Right atrium auricular region (tissue), 2 donors: ENCODE results near the gene TAF4. TPM values are rescaled to one million over a fixed set of nuclear protein-coding genes. Genes with fewer than 3 reads are reported as not detected.

Experiments
- DNase-seq: peaks from one replicate; pipeline ENCODE4 v3.0.0-alpha.2; 2019; ENCODE audit warnings: low spot score
- H3K27ac ChIP-seq, 2 donors: fragments of 200-600 bp; sonication (generic); 1 replicate in 1 of 2; 2 replicates in 1 of 2; pipeline ENCODE4 v1.5.1; 2016 to 2019
- H3K27me3 ChIP-seq, 2 donors: fragments of 200-600 bp; sonication (generic); one replicate each; pipeline versions ENCODE4 v1.5.1 to v1.6.0; 2017 to 2019
- H3K36me3 ChIP-seq: fragments of 200-600 bp; sonication (generic); one replicate; pipeline ENCODE4 v1.5.1; 2016
- H3K4me1 ChIP-seq, 2 donors: fragments of 200-600 bp; sonication (generic); one replicate each; pipeline versions ENCODE4 v1.5.1 to v1.6.0; 2017 to 2019
- H3K4me3 ChIP-seq, 2 donors: fragments of 200-600 bp; sonication (generic); 1 replicate in 1 of 2; 2 replicates in 1 of 2; pipeline ENCODE4 v1.5.1; 2017 to 2019; ENCODE audit warnings: mild to moderate bottlenecking in 1 of 2, moderate library complexity in 1 of 2
- H3K9me3 ChIP-seq, 2 donors: fragments of 200-600 bp; sonication (generic); one replicate each; pipeline ENCODE4 v1.5.1; 2019
- total RNA-seq, 2 donors: library from RNA; depleted of rRNA; stranded (reverse); fragments of >200 nt; gene quantifications; one replicate each; pipeline ENCODE4 v1.1.0, GENCODE V29; 2016
- TF ChIP-seq, protein P1 (sequence below), 2 donors: fragments of 200-600 bp; sonication (generic); IDR thresholded peaks; one replicate each; pipeline ENCODE4 v1.5.1; 2019; ENCODE audit warnings: antibody characterized with exemption in 2 of 2

Gene TAF4
- total RNA-seq, 2 donors from 2014 or later: 8.3 to 18.0 TPM

DNA sequence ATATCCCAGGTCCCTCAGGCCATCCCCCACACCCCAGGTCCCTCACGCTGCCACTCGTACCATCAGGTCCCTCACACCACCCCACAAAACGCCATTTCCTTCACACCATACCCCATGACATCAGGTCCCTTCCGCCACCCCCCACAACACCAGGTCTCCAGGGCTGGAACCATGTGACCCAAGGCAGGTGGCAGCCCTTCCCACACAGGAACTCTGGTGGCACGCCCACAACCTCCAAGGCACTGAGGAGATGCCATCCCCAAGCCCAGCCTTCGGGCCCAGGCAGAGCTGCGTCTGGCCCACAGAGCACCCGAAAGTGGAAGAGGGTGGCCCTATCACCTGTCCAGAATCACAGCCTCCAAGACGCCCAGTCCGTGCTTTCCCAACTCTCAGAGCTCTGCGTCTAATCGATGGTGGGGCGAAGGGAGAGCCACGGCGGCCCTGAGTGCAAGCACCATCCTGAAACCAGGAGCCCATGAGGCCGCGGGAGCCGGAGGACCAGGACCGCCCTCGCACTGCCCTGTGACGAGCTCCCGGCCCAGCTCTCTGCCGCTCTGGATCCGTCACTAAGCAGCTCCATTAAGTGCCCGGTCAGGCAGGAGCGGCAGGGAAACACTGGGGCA, 12.7 kb downstream of the TAF4 start:
- DNase-seq: no peak
- H3K4me1 ChIP-seq: peaks cover 0 to 22% of the 10 kb centered on the region in 2 donors
- TF ChIP-seq, protein P1, sequence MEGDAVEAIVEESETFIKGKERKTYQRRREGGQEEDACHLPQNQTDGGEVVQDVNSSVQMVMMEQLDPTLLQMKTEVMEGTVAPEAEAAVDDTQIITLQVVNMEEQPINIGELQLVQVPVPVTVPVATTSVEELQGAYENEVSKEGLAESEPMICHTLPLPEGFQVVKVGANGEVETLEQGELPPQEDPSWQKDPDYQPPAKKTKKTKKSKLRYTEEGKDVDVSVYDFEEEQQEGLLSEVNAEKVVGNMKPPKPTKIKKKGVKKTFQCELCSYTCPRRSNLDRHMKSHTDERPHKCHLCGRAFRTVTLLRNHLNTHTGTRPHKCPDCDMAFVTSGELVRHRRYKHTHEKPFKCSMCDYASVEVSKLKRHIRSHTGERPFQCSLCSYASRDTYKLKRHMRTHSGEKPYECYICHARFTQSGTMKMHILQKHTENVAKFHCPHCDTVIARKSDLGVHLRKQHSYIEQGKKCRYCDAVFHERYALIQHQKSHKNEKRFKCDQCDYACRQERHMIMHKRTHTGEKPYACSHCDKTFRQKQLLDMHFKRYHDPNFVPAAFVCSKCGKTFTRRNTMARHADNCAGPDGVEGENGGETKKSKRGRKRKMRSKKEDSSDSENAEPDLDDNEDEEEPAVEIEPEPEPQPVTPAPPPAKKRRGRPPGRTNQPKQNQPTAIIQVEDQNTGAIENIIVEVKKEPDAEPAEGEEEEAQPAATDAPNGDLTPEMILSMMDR (IDR thresholded peaks at IDR 0.05): no peak
- H3K27me3 ChIP-seq: no peaks in the 10 kb centered on the region
- H3K4me3 ChIP-seq: no peak overlapping the region
- H3K36me3 ChIP-seq: no peaks in the 10 kb centered on the region
- H3K9me3 ChIP-seq: no peaks in the 10 kb centered on the region
- no peak overlapping the region for H3K27ac ChIP-seq

DNA sequence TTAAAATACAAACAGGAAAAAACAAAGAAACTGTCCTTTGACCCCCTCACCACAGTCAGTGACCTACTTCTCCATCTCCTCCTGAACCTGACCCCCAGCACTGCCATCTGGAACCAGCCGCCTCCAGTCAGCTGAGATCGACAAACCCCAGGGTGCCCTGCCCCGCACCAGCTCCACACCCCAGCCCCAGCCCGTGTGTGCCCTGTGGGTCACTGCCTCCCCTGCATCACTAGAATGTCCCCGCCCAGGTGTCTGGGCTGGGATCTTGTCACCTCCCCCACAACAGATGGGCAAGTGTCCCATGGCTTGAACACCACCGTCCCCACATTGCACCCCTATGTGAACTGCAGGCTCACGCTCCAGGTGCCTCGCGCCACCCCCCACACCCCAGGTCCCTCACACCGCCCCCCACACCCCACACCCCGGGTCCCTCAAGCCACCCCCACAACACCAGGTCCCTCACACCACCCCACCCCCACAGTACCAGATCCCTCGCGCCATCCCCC, 13.3 kb downstream of the TAF4 start:
- Histone ChIP-seq H3K27me3 (no peaks in the 10 kb centered on the region), H3K4me1 (peaks cover 0 to 22% of the 10 kb centered on the region in 2 donors), H3K4me3 (no peak overlapping the region), H3K27ac (no peak overlapping the region), H3K9me3 (no peaks in the 10 kb centered on the region), H3K36me3 (no peaks in the 10 kb centered on the region)
- DNase-seq: no peak
- TF ChIP-seq, protein P1 (IDR thresholded peaks at IDR 0.05): no peak

DNA sequence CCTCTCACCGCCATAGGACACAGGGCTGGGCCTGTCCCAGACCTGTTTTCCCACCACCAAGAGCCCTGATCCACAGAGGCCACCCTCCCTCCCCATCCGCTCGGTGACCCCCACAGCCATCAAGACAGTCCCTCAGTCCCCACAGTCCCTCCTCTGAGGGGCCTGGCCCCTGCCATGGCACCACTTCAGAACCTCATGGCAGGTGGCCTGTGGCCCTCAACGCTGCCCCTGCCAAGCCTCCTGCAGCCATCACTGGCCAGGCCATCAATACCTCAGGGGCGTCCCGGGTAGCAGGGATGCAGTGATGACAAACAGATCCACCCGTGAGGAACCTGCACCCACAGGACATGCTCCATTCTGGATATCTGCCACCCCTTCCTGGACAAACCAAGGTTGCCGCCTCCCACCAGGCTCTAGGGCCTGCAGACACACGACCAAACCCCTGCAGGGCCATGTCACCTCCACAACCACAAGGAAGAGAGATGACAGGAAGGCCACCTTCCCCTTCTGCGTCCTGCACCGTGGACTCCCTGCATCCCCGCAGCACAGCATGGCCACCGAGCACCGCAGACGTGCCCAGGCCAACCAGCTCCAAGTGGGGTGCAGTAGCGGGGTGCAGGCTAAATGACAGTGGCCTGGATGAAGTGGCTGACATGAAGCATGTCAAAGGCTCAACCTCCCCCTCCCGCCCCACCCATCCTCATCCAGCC, 14.0 kb downstream of the TAF4 start:
- no peak overlapping the region for H3K27ac ChIP-seq
- H3K9me3 ChIP-seq: no peaks in the 10 kb centered on the region
- no peaks in the 10 kb centered on the region for H3K27me3 ChIP-seq
- TF ChIP-seq, protein P1 (IDR thresholded peaks at IDR 0.05): no peak
- peaks cover 0 to 22% of the 10 kb centered on the region in 2 donors for H3K4me1 ChIP-seq
- H3K36me3 ChIP-seq: no peaks in the 10 kb centered on the region
- no peak overlapping the region for H3K4me3 ChIP-seq
- no peak for DNase-seq

DNA sequence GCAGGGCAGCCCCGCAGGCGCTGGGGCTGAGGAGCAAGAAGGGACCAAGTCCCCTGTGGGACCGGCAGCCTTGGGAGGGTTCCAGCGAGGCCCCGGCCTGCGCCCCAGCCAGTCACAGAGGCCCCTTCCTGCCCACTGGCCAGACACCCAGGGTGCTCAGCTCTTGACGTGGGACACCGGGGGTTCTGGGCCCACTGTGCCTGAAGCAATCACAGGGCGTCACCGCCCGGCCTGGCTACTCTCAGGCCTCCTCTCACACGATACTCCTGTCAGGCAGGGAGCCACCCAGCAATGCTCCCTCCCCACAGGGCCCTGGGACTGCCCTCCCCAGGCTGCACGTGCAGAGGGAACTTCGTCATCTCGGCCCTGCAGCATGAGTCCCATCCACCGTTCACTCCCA, 14.5 kb downstream of the TAF4 start:
- TF ChIP-seq, protein P1 (IDR thresholded peaks at IDR 0.05): no peak
- Histone ChIP-seq H3K9me3 (no peaks in the 10 kb centered on the region), H3K27ac (no peak overlapping the region), H3K36me3 (no peaks in the 10 kb centered on the region), H3K4me3 (no peak overlapping the region), H3K4me1 (peaks cover 0 to 22% of the 10 kb centered on the region in 2 donors), H3K27me3 (no peaks in the 10 kb centered on the region)
- DNase-seq: no peak

DNA sequence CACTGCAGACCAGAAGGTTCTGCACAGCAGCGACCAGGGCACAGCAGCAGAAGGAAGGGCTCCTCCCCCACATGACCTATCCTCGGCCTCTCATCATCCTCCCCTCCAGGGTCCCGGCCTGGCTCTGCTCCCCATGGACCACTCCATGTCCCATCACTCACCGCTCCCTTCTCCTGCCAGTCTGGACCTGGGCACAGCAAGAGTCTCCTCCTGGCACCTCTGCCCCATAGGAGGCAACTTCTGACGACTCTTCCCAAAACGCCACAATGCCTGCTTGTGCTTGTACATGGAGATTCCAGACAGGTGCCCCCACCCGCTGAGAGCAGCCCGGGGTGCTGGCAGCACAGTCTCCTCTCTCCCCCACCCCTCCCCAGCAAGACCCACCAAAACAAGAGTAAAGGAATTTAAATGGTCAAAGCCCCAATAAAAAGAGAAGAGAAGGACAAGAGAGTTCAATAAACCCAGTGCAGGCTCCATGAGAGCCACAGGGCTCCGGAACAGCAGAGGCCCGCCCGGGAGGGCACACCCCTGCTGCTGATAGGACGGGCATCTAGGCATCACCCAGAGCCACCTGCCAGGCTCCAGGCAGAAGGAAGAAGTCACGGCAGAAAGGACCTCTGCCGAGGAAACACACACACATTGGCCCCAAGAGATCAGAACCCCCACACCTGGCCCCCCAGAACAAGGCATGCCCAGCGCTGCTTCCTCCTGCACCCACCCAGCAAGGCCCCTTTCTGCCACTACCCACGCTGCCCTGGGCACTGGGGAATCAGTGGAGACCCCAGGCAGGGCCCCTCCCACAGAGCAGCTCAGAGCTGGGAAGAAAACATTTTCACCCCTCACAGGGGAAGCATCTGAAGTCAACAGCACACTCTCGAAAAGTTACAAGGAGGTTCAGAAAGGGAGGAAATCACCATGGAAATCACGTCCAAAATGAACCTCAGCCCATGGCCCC, 15.2 kb downstream of the TAF4 start:
- no peak overlapping the region for H3K27ac ChIP-seq
- H3K27me3 ChIP-seq: no peaks in the 10 kb centered on the region
- no peaks in the 10 kb centered on the region for H3K9me3 ChIP-seq
- H3K36me3 ChIP-seq: no peaks in the 10 kb centered on the region
- no peak for DNase-seq
- H3K4me1 ChIP-seq: peaks cover 0 to 22% of the 10 kb centered on the region in 2 donors
- TF ChIP-seq, protein P1 (IDR thresholded peaks at IDR 0.05): no peak
- H3K4me3 ChIP-seq: no peak overlapping the region
